Measurements from ENCODE around the gene PIP4K2A.

GRCh38 chr10:22620929-22621328 is 93.4 kb downstream of the PIP4K2A start:
- TF ChIP-seq EZH2 (IDR thresholded peaks at IDR 0.05; ENCODE audit: borderline replicate concordance, low read depth, low read length, severe bottlenecking): no peak
- TF ChIP-seq, protein P1, sequence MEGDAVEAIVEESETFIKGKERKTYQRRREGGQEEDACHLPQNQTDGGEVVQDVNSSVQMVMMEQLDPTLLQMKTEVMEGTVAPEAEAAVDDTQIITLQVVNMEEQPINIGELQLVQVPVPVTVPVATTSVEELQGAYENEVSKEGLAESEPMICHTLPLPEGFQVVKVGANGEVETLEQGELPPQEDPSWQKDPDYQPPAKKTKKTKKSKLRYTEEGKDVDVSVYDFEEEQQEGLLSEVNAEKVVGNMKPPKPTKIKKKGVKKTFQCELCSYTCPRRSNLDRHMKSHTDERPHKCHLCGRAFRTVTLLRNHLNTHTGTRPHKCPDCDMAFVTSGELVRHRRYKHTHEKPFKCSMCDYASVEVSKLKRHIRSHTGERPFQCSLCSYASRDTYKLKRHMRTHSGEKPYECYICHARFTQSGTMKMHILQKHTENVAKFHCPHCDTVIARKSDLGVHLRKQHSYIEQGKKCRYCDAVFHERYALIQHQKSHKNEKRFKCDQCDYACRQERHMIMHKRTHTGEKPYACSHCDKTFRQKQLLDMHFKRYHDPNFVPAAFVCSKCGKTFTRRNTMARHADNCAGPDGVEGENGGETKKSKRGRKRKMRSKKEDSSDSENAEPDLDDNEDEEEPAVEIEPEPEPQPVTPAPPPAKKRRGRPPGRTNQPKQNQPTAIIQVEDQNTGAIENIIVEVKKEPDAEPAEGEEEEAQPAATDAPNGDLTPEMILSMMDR (IDR thresholded peaks at IDR 0.05; ENCODE audit: extremely low read depth in 1 of 2, insufficient read depth in 1 of 2, low read depth in 1 of 2, low read length in 2 of 2): no peak
- TF ChIP-seq POLR2A (IDR thresholded peaks at IDR 0.05; ENCODE audit: low read depth, low read length): no peak
- TF ChIP-seq JUN (IDR thresholded peaks at IDR 0.05; ENCODE audit: borderline replicate concordance, insufficient read depth, insufficient read length, low read depth): no peak
- TF ChIP-seq, protein P2, sequence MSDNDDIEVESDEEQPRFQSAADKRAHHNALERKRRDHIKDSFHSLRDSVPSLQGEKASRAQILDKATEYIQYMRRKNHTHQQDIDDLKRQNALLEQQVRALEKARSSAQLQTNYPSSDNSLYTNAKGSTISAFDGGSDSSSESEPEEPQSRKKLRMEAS (IDR thresholded peaks at IDR 0.05; ENCODE audit: insufficient read depth, insufficient read length): no peak
- no peak for TF ChIP-seq FOS (IDR thresholded peaks at IDR 0.05; ENCODE audit: borderline replicate concordance, insufficient read depth, low read length)
- no peak for TF ChIP-seq POLR2AphosphoS5 (IDR thresholded peaks at IDR 0.05; ENCODE audit: insufficient read depth, low read depth, low read length)
- no peak for TF ChIP-seq MYC (IDR thresholded peaks at IDR 0.05; ENCODE audit: low read depth, low read length)
- TF ChIP-seq GATA2 (IDR thresholded peaks at IDR 0.05; ENCODE audit: insufficient read depth, insufficient read length, low read depth, low read length): no peak
